HG02852 (cell line): Measurements from ENCODE around the gene SKAP2.
A peak's percentile ranks its signal among the peaks of the same experiment; 100 is the strongest.

Experiments used
- ATAC-seq: cut with Tn5 transposase; IDR thresholded peaks from one replicate; pipeline ENCODE4 v1.9.1; 2021; ENCODE audit warnings: mild to moderate bottlenecking, moderate library complexity; ENCODE audit not compliant: unreplicated experiment

The SKAP2 gene, protein sequence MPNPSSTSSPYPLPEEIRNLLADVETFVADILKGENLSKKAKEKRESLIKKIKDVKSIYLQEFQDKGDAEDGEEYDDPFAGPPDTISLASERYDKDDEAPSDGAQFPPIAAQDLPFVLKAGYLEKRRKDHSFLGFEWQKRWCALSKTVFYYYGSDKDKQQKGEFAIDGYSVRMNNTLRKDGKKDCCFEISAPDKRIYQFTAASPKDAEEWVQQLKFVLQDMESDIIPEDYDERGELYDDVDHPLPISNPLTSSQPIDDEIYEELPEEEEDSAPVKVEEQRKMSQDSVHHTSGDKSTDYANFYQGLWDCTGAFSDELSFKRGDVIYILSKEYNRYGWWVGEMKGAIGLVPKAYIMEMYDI

DNA sequence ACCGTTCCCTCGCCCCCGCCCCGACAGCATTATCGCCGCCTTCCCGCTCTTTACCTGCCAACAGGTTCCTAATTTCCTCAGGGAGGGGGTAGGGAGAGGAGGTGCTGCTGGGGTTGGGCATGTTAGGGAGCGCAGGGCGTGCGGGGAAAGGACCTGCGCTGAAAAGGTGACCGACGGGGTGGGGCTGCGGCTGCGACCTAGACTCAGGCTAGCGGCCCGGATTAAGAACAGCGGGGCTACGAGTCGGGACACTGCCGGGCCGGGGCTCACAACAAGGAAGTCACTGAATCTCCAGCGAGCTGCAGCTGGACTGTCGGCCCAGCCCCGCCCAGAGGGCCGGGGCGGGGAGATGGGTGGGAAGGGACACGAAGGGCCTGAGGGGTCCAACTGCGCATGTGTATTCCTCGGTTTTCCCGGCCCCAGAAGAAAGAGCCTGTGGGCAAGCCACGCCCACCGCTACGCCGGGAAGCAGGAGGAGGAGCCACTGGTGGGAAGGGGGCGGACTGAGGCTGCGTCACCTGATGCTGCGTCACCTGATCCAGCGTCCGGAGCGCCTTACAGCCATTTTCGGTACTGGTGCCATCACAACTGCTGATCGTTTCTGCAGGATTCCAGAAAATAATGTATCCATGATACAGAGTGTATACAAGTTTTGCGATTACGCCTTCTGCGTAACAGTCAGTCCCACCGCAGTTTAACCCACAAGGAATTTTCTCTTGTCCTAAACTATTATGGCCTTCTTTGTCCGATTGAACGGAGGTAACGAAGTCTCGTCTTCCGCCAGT, at the start of gene SKAP2:
SKAP2 (minus strand) TSS at position 282 of the 785 bp plus-strand sequence; CDS start at position 121, 161 bp downstream.
- ATAC-seq, result peak; percentile 90

DNA sequence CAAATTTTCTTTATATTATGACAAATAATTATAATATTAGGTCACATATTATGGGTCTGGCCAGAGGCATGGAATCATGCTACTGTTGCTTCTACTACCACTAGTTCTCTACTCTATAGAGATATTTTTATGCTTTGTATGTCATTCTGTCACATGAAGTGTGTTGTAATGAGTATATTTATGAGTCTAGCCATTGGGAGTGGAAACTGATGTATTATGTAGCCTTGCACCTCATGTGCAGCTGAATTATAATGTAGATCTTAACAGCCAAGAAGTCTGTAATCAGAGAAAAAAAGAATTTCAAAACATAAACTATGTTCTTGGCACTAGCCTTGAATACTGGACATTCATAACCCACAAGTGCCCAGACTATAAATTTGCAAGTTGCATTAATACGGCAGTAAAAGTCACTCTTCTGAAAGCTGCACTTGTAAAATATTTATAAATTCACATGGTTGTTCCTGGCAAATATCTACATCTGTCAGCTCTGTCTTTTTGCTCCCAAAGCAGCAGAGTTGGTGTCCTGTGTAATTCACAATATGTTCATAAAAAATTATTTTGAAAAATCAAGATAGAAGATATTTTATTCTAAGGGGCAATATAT, 48.6 kb upstream of the SKAP2 start:
- ATAC-seq, result no peak

GRCh38 chr7:26912338-26912737, 47.9 kb upstream of the SKAP2 start:
- ATAC-seq, result no peak

GRCh38 chr7:26910221-26910620, 45.8 kb upstream of the SKAP2 start:
- no peak for ATAC-seq

DNA sequence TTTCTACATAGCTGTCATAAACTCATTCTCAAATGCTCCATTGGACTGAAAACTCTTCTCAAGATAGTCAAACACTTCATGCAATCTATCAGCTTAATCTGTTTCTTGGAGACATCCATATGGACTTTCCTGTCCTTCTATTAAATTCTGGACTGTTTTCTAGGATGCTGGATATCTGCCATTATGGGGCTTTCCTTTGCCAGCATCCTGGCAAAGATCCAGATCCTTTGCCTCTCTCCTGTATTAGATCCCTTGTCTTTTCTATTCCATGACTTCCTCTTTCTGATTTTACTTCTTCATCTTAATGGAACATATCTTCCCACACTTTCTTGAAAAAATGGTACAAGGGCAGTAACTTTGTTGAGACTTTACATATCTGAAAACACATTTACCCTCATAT, 35.9 kb upstream of the SKAP2 start:
- no peak for ATAC-seq

DNA sequence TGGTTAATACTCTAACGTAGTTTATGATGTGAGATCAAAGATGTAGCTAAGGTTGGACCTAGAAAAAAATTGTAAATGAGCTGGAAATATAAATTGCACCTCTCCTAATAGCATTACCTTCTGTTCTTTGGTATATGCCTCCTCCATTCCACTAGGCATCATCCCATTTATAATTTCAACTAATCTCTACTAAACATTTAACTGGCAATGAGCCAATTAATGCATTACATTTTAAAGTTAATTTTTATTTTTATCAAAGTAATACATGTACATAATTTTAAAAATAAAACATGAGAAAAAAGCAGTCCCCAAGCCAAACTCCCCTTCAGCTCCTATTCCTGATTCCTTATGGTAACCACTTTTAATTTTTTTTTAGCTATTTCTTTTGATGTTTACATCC, 35.1 kb upstream of the SKAP2 start:
- ATAC-seq, result no peak

DNA sequence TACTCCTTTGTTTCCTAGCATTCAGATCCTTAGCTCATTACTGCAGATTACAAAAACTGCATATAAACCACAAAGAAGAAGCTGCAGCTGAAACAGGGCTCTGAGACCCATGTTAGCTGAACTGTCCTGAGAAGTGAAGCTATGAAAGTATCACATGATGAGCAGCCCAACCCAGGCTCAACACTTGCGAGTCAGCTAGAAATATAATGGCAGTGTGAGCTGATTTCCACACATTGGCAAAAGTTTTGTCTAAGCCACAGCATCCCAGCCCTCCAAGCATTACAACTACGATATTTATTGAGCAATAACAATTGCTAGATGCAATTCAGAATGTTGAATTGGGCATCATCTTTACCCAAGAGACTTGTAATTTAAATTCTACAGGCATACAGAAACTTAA, 34.5 kb upstream of the SKAP2 start:
- no peak for ATAC-seq

- no peak for ATAC-seq
Measured at GRCh38 chr7:26897928-26898327, 33.5 kb upstream of the SKAP2 start.

- peak; percentile 68 for ATAC-seq
Measured at GRCh38 chr7:26891400-26892350, 27.3 kb upstream of the SKAP2 start.

DNA sequence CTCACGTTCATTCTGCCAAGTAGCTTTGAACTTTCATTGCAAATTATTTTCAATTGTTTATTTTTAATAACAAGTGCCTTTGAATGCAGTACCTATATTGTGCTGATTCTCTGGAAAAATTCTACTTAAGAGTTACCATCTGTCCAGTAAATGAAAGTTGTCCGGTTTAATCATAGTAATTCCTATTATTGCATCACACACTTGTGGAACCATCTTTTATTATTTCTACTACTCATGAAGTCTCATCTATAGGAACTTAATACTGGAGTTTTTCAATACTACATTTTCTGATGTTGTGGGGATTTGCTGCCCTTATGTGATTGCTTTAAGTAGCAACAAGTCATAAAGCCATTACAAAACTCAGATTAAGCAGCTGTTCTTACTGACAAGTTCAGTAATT, 16.5 kb upstream of the SKAP2 start:
- ATAC-seq, result no peak

DNA sequence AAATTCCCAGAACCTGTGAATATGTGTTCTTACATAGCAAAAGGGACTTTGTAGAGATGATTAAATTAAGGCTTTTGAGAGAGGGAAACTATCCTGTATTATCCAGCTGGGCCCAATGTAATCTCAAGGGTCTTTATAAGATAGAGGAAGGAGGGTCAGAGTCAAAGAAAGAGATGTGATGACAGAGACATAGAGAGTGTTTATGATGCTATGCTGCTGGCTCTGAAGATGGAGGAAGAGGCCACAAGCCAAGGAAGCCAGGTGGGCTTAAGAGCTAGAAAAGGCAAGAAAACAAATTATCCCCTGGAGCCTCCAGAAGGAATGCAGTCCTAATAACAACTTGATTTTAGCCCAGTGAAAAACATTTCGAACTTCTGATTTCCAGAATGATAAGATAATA, 15.3 kb upstream of the SKAP2 start:
- ATAC-seq, result no peak

- no peak for ATAC-seq
Measured at GRCh38 chr7:26868841-26869495, 4.6 kb upstream of the SKAP2 start.

DNA sequence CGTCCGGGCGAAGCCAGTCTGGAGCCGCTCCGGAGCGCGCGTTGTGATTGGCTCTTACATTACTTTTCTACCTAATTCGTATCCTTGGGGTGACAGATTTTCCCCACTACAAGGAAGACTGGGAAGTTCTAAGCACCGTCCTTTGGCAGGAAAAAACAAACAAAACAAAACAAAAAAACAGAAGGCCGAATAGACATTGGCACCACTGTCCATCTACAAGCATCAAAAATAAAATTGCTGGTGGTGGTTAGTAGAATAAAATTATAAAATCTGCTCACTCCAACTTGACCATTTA, 651 bp upstream of the SKAP2 start:
- ATAC-seq, result peak; percentile 41

- ATAC-seq, result peak; percentile 33
Measured at GRCh38 chr7:26863518-26864308, 677 bp downstream of the SKAP2 start.

DNA sequence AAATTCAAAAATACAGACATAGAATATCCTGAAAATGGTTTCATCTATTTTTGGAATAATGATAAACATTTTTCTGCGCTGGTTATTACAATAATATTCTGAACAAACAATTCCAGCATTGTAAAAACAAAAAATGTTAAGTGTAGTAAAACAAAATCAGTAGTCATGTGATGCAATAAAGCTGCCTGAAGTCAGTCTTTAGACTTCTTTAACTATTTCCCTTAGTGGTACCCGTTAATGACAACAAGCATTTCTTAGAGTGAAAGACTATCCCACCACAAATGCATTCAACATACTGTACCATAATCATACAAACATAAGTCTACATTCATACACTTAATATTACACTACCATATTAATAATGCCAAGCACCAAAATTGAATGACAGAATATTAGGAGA, 1.6 kb downstream of the SKAP2 start:
- ATAC-seq, result no peak

DNA sequence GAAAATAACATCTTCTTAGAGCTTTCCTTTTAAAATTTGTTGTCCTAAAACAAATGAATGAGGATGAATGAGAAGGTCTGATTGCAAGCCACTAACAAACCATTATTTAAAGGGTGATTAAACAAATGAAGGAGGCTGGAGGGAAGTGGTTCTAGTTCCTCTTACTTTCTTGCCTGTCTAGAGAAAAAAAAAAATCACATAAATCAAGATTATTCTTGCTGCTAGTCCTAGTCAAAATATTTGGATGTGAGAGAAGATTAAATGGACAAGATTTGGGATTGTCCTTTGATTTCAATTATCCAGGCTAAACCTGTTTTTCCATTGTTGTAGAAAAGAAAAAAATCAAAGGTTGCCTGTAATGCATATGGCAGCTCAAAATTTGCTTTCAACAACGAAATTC, 3.3 kb downstream of the SKAP2 start:
- ATAC-seq, result no peak

DNA sequence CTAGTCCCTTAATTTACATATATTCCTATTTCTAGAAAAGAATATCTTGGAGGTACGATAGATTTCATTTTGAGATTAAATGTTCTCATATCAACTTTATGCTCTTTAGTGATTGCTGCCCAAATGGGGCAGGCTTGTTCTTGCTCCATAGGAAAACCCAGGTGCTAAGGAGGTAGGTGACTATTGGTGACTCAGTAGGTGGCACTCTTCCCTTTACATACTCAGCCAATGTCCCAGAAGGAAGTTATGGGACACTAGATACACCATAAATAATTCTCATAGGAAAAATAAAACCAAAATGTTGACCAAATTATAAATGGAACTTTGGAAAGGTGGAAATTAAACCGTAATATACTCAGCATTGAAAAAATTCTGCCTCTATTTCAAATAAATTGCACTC, 4.0 kb downstream of the SKAP2 start:
- no peak for ATAC-seq

DNA sequence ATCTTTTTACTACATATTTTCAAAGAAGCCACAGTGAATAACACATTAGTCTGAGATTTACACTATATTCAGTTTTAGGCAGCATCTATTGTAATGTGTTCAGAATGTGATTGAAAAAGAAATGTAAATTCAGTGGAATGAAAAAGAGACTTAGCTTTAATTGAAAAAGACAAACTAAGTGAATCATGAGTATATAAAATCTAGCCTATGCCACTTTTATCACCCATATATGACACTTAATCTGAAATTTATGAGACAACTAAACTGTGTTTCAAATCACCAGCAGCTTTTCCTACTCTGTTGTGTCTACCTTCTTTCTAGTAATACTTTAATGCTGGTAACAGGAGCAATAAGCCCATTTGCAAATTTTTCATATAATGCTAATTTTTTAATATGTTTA, 4.7 kb downstream of the SKAP2 start:
- no peak for ATAC-seq

DNA sequence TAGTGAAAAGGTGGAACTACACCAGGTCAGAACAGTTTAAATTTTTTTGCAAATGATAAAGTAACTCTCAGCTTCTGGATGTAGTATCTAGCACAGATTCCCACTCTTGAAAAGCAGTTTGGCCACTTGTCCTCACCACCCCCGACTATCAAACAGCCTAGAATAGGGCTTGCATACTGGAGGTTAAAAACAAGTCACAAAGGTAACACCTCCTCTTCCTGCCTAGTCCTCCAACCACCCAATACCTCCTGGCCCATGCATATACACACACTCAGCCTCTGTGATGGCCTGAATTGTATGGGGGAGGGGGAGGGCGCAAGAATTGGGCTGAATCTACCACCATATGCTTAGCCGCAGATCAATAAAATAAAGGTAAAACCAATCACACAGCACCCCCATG, 5.7 kb downstream of the SKAP2 start:
- no peak for ATAC-seq

DNA sequence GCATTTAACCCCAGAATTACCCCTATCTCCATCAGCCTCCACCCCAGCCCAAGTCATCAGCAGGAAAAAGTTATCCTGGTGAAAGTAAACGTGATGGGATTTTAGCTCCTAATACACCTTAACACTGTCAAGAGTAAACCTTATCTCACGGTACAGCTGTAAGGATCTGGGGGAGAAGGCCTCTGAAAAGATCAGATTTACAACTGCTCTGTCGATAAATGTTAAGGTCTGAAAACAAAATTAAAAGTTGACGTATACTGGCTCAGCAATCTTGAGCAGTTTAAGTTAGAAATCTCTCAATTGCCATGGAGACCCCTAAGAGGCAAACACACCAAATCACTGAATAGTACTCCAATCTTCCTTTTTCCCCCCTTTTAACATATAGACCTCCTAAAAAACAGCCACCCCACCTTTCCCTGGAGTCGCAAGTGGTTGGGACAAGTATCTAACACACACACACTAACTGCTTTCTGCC, 6.1 kb downstream of the SKAP2 start:
- ATAC-seq, result no peak
